Activated CD4-positive, alpha-beta T cell treated with anti-CD3 and anti-CD28 coated beads, Interleukin-2, amount 10 ng/mL, durations not matched to agents 7 days and 5 days (primary cell): ENCODE data around the gene EPYC. TPM values are rescaled to one million over a fixed set of nuclear protein-coding genes. Genes with fewer than 3 reads are reported as not detected.
"Not testable (repeated sequence)": the region's sequence is repeated elsewhere in the genome, so short reads cannot be mapped to it uniquely, and the experiment has no call there.

Source experiments
- CTCF ChIA-PET: fragments of 350-600 bp; sonication (Branson Sonifier 250); formaldehyde crosslinking; loops from one replicate; lab custom pipeline; 2021; ENCODE audit warnings: antibody characterized with exemption; lab: Charles Lee
- POLR2A ChIA-PET: fragments of 350-600 bp; sonication (Branson Sonifier 250); formaldehyde crosslinking; loops from one replicate; lab custom pipeline; 2021; ENCODE audit warnings: antibody characterized with exemption; lab: Charles Lee
- DNase-seq: peaks from one replicate; pipeline ENCODE4 v3.0.0-alpha.2; 2020
- H3K27ac Mint-ChIP-seq: one replicate; pipeline ENCODE4 v1.8.0; 2021; ENCODE audit warnings: mild to moderate bottlenecking, moderate library complexity, mixed read lengths
- H3K27me3 Mint-ChIP-seq: one replicate; pipeline ENCODE4 v1.8.0; 2021; ENCODE audit warnings: mixed read lengths
- H3K36me3 Mint-ChIP-seq: one replicate; pipeline ENCODE4 v1.8.0; 2021; ENCODE audit warnings: low read depth, mixed read lengths
- H3K4me1 Mint-ChIP-seq: one replicate; pipeline ENCODE4 v1.8.0; 2021; ENCODE audit warnings: mixed read lengths
- H3K4me3 Mint-ChIP-seq: one replicate; pipeline ENCODE4 v1.8.0; 2021; ENCODE audit warnings: mild to moderate bottlenecking, moderate library complexity, mixed read lengths
- H3K9me3 Mint-ChIP-seq: one replicate; pipeline ENCODE4 v1.8.0; 2021; ENCODE audit warnings: mixed read lengths
- total RNA-seq, 2 experiments: library from RNA; stranded (reverse); gene quantifications; one replicate each; pipeline ENCODE4 v1.2.3, GENCODE V29; 2021

EPYC gene
- total RNA-seq, 2 experiments from 2014 or later, result not detected

GRCh38 chr12:90985331-90985730 is 19.4 kb downstream of the EPYC start:
- POLR2A ChIA-PET, H3K36me3 Mint-ChIP-seq, DNase-seq, H3K27ac Mint-ChIP-seq, H3K27me3 Mint-ChIP-seq, H3K9me3 Mint-ChIP-seq, H3K4me3 Mint-ChIP-seq, H3K4me1 Mint-ChIP-seq, CTCF ChIA-PET: not testable (repeated sequence)

- Mint-ChIP-seq H3K36me3 (no peaks in the 10 kb centered on the region), H3K4me1 (no peaks in the 10 kb centered on the region), H3K27me3 (peaks cover 2% of the 10 kb centered on the region), H3K4me3 (no peak overlapping the region), H3K9me3 (no peaks in the 10 kb centered on the region), H3K27ac (no peak overlapping the region)
- DNase-seq, result no peak
- CTCF ChIA-PET, result no interaction called here
- POLR2A ChIA-PET, result no interaction called here
These were observed 20.7 kb downstream of the EPYC start for GRCh38 chr12:90984114-90984513.

- H3K4me3 Mint-ChIP-seq, result no peak overlapping the region
- H3K4me1 Mint-ChIP-seq, result no peaks in the 10 kb centered on the region
- H3K36me3 Mint-ChIP-seq, result no peaks in the 10 kb centered on the region
- ChIA-PET CTCF (no interaction called here), POLR2A (no interaction called here)
- no peak overlapping the region for H3K27ac Mint-ChIP-seq
- no peaks in the 10 kb centered on the region for H3K27me3 Mint-ChIP-seq
- no peak for DNase-seq
- H3K9me3 Mint-ChIP-seq, result no peaks in the 10 kb centered on the region
These were observed 22.6 kb downstream of the EPYC start for GRCh38 chr12:90982170-90982569.

GRCh38 chr12:90979951-90980350 is 24.8 kb downstream of the EPYC start:
- Mint-ChIP-seq H3K4me3 (no peak overlapping the region), H3K36me3 (no peaks in the 10 kb centered on the region), H3K27ac (no peak overlapping the region), H3K9me3 (no peaks in the 10 kb centered on the region), H3K4me1 (no peaks in the 10 kb centered on the region), H3K27me3 (no peaks in the 10 kb centered on the region)
- CTCF ChIA-PET, result interaction anchor here (1.2 kb wide), 1 partner anchor 366 kb away, joined by 3 read pairs; no protein-coding TSS in a partner anchor
- POLR2A ChIA-PET, result no interaction called here
- DNase-seq, result no peak

- ChIA-PET POLR2A (no interaction called here), CTCF (interaction anchor here (0.7 kb wide), 1 partner anchor 321 kb away, joined by 5 read pairs; no protein-coding TSS in a partner anchor)
- Mint-ChIP-seq H3K4me1 (no peaks in the 10 kb centered on the region), H3K27me3 (peaks cover 6% of the 10 kb centered on the region), H3K4me3 (no peak overlapping the region), H3K9me3 (no peaks in the 10 kb centered on the region), H3K36me3 (no peaks in the 10 kb centered on the region), H3K27ac (no peak overlapping the region)
- DNase-seq, result no peak
These were observed 25.8 kb downstream of the EPYC start for GRCh38 chr12:90979019-90979418.

GRCh38 chr12:90978117-90978770 is 26.5 kb downstream of the EPYC start:
- no peaks in the 10 kb centered on the region for H3K36me3 Mint-ChIP-seq
- peaks cover 11% of the 10 kb centered on the region for H3K27me3 Mint-ChIP-seq
- no peaks in the 10 kb centered on the region for H3K9me3 Mint-ChIP-seq
- CTCF ChIA-PET, result interaction anchor here (0.7 kb wide), 3 partner anchors 322 to 928 kb away, joined by 3 to 5 read pairs (median 5); no protein-coding TSS in a partner anchor
- H3K27ac Mint-ChIP-seq, result no peak overlapping the region
- DNase-seq, result no peak
- POLR2A ChIA-PET, result no interaction called here
- no peak overlapping the region for H3K4me3 Mint-ChIP-seq
- H3K4me1 Mint-ChIP-seq, result no peaks in the 10 kb centered on the region

GRCh38 chr12:90977224-90977623 is 27.5 kb downstream of the EPYC start:
- ChIA-PET POLR2A (no interaction called here), CTCF (no interaction called here)
- Mint-ChIP-seq H3K9me3 (no peaks in the 10 kb centered on the region), H3K27ac (no peak overlapping the region), H3K36me3 (no peaks in the 10 kb centered on the region), H3K27me3 (peaks cover 11% of the 10 kb centered on the region), H3K4me3 (no peak overlapping the region), H3K4me1 (no peaks in the 10 kb centered on the region)
- DNase-seq, result no peak

GRCh38 chr12:90974286-90974685 is 30.5 kb downstream of the EPYC start:
- Mint-ChIP-seq H3K4me1 (no peaks in the 10 kb centered on the region), H3K36me3 (no peaks in the 10 kb centered on the region), H3K27ac (no peak overlapping the region), H3K9me3 (no peaks in the 10 kb centered on the region), H3K4me3 (no peak overlapping the region), H3K27me3 (peaks cover 11% of the 10 kb centered on the region)
- DNase-seq, result no peak
- ChIA-PET CTCF (no interaction called here), POLR2A (no interaction called here)

GRCh38 chr12:90972226-90972625 is 32.5 kb downstream of the EPYC start:
- no peak overlapping the region for H3K4me3 Mint-ChIP-seq
- H3K27me3 Mint-ChIP-seq, result peaks cover 12% of the 10 kb centered on the region
- no peaks in the 10 kb centered on the region for H3K4me1 Mint-ChIP-seq
- ChIA-PET CTCF (no interaction called here), POLR2A (no interaction called here)
- H3K9me3 Mint-ChIP-seq, result no peaks in the 10 kb centered on the region
- no peak overlapping the region for H3K27ac Mint-ChIP-seq
- H3K36me3 Mint-ChIP-seq, result no peaks in the 10 kb centered on the region
- no peak for DNase-seq

- Mint-ChIP-seq H3K36me3 (no peaks in the 10 kb centered on the region), H3K9me3 (no peaks in the 10 kb centered on the region), H3K4me1 (no peaks in the 10 kb centered on the region), H3K27ac (no peak overlapping the region), H3K4me3 (no peak overlapping the region), H3K27me3 (peaks cover 14% of the 10 kb centered on the region)
- ChIA-PET POLR2A (no interaction called here), CTCF (no interaction called here)
- DNase-seq, result no peak
These were observed 33.9 kb downstream of the EPYC start for GRCh38 chr12:90970911-90971310.

GRCh38 chr12:90970471-90970870 is 34.3 kb downstream of the EPYC start:
- H3K27me3 Mint-ChIP-seq, result peaks cover 14% of the 10 kb centered on the region
- H3K4me3 Mint-ChIP-seq, result no peak overlapping the region
- no peak for DNase-seq
- ChIA-PET CTCF (no interaction called here), POLR2A (no interaction called here)
- H3K4me1 Mint-ChIP-seq, result no peaks in the 10 kb centered on the region
- no peak overlapping the region for H3K27ac Mint-ChIP-seq
- no peaks in the 10 kb centered on the region for H3K9me3 Mint-ChIP-seq
- no peaks in the 10 kb centered on the region for H3K36me3 Mint-ChIP-seq

- H3K27ac Mint-ChIP-seq, result no peak overlapping the region
- no peaks in the 10 kb centered on the region for H3K9me3 Mint-ChIP-seq
- H3K36me3 Mint-ChIP-seq, result no peaks in the 10 kb centered on the region
- H3K4me1 Mint-ChIP-seq, result no peaks in the 10 kb centered on the region
- H3K4me3 Mint-ChIP-seq, result no peak overlapping the region
- POLR2A ChIA-PET, result no interaction called here
- H3K27me3 Mint-ChIP-seq, result peaks cover 14% of the 10 kb centered on the region
- no peak for DNase-seq
- CTCF ChIA-PET, result no interaction called here
These were observed 34.9 kb downstream of the EPYC start for GRCh38 chr12:90969851-90970250.

GRCh38 chr12:90969346-90969745 is 35.4 kb downstream of the EPYC start:
- Mint-ChIP-seq H3K9me3 (no peaks in the 10 kb centered on the region), H3K27me3 (peaks cover 12% of the 10 kb centered on the region), H3K4me1 (no peaks in the 10 kb centered on the region), H3K27ac (no peak overlapping the region), H3K4me3 (no peak overlapping the region), H3K36me3 (no peaks in the 10 kb centered on the region)
- DNase-seq, result no peak
- ChIA-PET POLR2A (no interaction called here), CTCF (no interaction called here)

- CTCF ChIA-PET, result no interaction called here
- Mint-ChIP-seq H3K27me3 (peaks cover 4% of the 10 kb centered on the region), H3K9me3 (no peaks in the 10 kb centered on the region), H3K36me3 (no peaks in the 10 kb centered on the region), H3K4me3 (no peak overlapping the region), H3K27ac (no peak overlapping the region), H3K4me1 (no peaks in the 10 kb centered on the region)
- no peak for DNase-seq
- POLR2A ChIA-PET, result no interaction called here
These were observed 39.6 kb downstream of the EPYC start for GRCh38 chr12:90965204-90965603.
